GM19023 (cell line): ENCODE measurements around the gene PLA2G4C.

Source experiments
- ATAC-seq: cut with Tn5 transposase; IDR thresholded peaks from one replicate; pipeline ENCODE4 v1.9.1; 2021; ENCODE audit warnings: mild to moderate bottlenecking, moderate library complexity; ENCODE audit not compliant: unreplicated experiment

The PLA2G4C gene, protein sequence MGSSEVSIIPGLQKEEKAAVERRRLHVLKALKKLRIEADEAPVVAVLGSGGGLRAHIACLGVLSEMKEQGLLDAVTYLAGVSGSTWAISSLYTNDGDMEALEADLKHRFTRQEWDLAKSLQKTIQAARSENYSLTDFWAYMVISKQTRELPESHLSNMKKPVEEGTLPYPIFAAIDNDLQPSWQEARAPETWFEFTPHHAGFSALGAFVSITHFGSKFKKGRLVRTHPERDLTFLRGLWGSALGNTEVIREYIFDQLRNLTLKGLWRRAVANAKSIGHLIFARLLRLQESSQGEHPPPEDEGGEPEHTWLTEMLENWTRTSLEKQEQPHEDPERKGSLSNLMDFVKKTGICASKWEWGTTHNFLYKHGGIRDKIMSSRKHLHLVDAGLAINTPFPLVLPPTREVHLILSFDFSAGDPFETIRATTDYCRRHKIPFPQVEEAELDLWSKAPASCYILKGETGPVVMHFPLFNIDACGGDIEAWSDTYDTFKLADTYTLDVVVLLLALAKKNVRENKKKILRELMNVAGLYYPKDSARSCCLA

GRCh38 chr19:48110350-48110966, at the start of gene PLA2G4C:
PLA2G4C (minus strand) TSS chr19:48110817; CDS start chr19:48106529, 4,288 bp downstream.
- ATAC-seq: no peak

GRCh38 chr19:48158210-48158790, 47.7 kb upstream of the PLA2G4C start:
- ATAC-seq: no peak

- no peak for ATAC-seq
These were observed 43.4 kb upstream of the PLA2G4C start for GRCh38 chr19:48154003-48154402.

DNA sequence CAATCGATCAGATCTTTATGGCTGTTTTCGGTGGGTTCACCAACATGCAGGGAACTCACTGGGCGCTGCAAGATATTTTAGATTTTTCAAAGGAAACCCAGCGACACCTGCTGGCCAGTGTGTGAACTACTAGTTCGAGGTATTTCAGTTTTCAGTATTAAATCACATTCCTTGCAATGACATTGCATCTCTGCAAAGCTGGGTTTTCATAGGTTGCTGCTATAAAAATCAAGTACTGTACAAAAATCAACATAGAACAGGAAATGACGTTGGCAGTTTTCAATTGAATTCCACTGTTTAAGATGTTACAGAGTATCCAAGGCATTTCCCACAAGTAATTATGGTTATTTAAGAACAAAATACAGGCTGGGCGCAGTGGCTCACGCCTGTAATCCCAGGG, 41.9 kb upstream of the PLA2G4C start:
- ATAC-seq: no peak

- no peak for ATAC-seq
These were observed 38.8 kb upstream of the PLA2G4C start for GRCh38 chr19:48149430-48149829.

DNA sequence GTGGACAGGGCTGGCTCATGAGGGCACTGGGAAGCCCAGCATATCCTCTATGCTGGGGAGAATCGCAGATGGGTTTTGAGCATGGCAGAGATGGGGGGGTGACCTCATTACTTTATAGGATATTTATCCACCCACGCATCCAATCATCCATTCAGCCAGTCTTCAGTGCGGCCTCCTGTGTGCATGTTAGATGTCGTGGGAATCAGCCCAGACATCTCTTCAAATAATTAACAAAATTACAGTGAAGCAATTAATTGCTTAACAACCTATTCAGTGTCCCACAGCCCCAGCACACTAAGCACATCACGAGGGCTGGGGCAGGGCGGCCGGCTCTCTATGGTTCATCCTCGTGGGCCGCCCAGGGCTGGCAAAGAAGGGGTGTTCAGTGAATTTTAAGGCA, 38.0 kb upstream of the PLA2G4C start:
- no peak for ATAC-seq

DNA sequence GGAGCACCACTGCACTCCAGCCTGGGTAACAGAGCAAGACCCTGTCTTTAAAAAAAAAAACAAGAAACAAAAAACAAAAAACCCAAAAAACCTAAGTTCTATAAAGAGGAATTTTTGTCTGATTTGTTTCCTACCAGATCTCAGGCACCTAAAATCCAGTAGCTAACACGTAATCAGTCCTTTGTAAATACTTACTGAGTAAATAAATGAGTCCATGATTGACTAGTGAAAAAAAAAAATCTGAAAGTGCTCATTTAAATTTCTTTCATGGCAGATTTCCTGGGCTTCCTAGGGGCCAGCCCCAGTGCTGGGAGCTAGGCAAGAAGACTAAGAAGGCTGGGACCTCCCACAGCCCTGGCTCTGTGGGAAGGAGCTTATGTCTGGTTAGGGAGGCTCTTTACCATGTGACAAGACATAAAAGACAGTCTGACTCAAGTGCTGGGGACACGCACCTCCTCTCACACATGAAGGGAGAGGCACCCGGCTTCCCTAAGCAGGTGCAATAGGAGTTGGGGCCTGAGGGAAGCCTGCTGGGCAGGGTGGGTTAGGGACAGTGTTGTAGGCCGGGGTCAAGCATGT, 37.1 kb upstream of the PLA2G4C start:
- no peak for ATAC-seq

DNA sequence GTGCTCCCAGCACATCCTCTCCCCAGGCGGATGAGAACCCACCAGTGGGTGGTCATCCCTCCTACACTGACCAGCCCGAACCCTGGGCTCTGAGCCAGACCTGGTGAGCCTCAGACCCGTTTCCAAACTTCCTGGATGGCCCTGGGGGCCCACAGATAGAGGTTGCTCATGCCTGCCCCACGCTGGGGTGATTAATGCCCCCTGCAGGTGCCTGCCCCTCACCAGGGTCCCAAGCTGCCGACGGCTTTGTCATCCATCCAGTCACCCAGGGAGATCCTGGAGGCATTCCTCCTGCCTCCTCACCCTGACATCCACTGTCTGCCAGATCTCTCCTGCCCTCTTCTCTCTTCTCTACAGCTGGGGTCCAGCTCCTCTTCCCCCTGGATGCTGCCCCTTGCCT, 28.4 kb upstream of the PLA2G4C start:
- no peak for ATAC-seq

GRCh38 chr19:48137411-48137810, 26.8 kb upstream of the PLA2G4C start:
- ATAC-seq: no peak

DNA sequence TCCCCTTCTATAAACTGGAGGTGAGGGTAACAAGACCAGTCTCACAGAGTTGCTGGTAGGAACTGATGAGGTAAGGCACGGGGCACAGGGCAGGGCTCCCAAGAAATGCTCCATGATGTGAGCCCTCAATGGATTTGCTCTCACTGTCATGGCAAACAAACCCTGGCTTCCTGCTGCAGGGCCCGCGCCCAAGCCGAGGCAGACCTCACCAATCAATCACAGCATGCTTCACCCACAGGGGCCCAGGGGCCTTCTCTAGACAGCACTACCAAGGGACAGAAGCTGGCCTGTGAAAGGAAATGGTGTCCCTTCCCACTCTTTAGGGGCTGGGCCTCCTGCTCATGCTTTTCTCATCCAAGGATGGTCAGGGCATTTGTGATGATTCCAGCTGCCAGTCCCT, 25.9 kb upstream of the PLA2G4C start:
- no peak for ATAC-seq

- no peak for ATAC-seq
These were observed 24.8 kb upstream of the PLA2G4C start for GRCh38 chr19:48135411-48135810.

GRCh38 chr19:48133094-48133493, 22.5 kb upstream of the PLA2G4C start:
- no peak for ATAC-seq

DNA sequence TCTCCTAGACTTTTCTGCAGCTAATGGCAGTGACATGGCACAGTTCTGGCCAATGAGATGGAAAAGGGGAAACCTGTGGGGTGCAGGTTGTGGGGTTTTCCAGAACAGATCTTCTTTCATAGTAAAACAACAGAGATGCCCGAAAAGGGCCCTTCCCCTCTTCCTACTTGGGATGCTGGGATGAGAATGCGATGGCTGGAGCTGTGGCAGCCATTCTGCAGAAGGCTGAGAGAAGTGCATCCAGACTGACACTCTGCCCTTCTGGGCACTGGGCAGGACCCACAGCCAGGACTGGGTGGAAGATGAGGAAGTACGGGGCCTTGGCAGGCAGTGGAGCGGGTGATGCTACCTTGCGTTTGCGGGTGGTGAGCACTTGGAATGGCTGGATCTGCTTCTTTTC, 16.9 kb upstream of the PLA2G4C start:
- ATAC-seq: no peak

- ATAC-seq: no peak
These were observed 13.5 kb upstream of the PLA2G4C start for GRCh38 chr19:48123907-48124651.

GRCh38 chr19:48122421-48122820, 11.8 kb upstream of the PLA2G4C start:
- ATAC-seq: no peak

DNA sequence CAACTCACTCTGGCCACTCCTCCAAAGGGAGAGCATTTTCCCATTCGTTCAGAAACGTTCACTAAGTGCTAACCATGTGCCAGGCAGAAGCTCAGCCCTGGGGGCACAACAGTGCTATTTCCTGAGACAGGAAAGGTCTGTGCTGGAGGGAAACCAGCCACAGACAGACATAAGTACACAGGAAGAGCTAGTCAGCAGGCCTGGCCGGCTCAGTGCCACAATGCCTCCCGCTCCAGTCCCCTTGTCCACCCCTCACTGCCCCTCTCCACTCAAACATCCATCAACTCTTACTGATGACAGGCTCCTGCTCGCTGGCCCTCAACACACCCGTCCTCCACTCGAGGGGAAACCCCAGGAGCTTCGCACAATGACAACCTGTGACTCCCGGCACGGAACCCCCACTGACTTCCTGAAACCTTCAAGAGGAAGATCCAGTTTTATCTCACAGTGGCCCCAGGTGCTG, 11.3 kb upstream of the PLA2G4C start:
- no peak for ATAC-seq

DNA sequence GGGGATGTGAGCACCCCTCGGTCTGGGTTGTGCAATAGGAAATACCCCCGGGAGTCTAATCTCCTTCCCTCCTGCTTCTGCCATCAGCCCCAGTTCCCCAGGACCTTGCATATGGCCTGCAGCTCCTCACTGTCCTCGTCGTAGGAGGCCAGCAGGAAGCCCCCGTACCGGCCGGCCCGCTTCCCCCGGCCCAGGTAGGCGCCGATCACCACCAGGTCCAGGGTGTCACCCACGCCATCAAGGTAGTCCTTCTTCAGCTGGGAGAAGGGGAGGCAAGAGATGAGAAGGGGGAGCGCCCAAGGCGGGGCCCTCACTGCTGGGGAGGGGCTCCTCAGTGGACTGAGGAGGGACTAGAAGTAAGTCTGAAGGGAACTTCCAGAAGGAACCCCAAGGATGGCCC, 10.4 kb upstream of the PLA2G4C start:
- no peak for ATAC-seq

GRCh38 chr19:48120505-48120904, 9.9 kb upstream of the PLA2G4C start:
- ATAC-seq: no peak

GRCh38 chr19:48118131-48118517, 7.5 kb upstream of the PLA2G4C start:
- ATAC-seq: no peak

DNA sequence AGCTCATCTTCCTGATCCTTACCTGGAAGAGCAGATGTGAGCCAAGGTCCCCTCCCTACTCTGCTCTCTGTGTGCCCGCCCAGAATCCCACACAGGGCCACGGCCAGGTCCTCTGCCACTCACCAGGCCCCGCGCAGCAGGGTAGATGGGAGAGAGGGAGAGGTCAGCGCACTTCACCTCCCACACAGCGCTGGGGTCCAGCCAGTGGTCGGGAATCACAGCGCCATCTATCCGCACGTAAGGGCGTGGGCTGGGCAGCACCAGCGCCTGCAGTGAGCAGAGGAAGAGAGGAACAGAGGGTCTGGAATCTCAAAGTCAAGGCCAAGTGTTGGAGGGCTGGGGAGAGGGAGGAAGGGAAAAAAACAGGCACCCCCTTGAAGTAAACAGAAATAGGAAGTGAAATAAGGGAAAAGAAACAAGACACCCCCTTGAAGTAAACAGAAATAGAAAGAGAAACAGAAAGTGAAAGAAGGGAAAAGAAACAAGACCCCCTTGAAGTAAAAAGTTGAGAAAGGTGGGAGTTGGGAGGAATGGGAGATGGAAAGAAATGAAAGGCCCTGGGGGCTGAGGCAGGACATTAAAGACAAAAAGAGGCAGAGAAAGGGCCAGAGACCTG, 7.0 kb upstream of the PLA2G4C start:
- no peak for ATAC-seq
